Stimulated activated CD4-positive, alpha-beta T cell treated with anti-CD3 and anti-CD28 coated beads, Interleukin-1b, Interleukin-23, amount 100 ng/mL, for 4 hours (primary cell): ENCODE results near the gene ACADM.
"Not testable (repeated sequence)": the region's sequence is repeated elsewhere in the genome, so short reads cannot be mapped to it uniquely, and the experiment has no call there.

Experiments
- DNase-seq, 2 donors: peaks; one replicate each; pipeline ENCODE4 v3.0.0-alpha.2; 2020; ENCODE audit warnings: low read depth in 2 of 2

ACADM gene

GRCh38 chr1:75724472-75725022, at the start of gene ACADM:
TSS of gene ACADM (plus strand) at chr1:75724709. CDS start at chr1:75724788, 79 bp downstream.
- peak; percentile 77 to 88 for DNase-seq

- no peak for DNase-seq
These were observed 47.1 kb upstream of the ACADM start for GRCh38 chr1:75677443-75677842.

DNA sequence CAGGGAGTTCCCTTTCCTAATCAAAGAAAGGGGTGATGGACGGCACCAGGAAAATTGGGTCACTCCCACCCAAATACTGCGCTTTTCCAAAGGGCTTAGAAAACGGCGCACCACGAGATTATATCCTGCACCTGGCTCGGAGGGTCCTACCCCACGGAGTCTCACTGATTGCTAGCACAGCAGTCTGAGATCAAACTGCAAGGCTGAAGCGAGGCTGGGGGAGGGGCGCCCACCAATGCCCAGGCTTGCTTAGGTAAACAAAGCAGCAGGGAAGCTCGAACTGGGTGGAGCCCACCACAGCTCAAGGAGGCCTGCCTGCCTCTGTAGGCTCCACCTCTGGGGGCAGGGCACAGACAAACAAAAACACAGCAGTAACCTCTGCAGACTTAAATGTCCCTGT, 46.5 kb upstream of the ACADM start:
- not testable (repeated sequence) for DNase-seq

DNA sequence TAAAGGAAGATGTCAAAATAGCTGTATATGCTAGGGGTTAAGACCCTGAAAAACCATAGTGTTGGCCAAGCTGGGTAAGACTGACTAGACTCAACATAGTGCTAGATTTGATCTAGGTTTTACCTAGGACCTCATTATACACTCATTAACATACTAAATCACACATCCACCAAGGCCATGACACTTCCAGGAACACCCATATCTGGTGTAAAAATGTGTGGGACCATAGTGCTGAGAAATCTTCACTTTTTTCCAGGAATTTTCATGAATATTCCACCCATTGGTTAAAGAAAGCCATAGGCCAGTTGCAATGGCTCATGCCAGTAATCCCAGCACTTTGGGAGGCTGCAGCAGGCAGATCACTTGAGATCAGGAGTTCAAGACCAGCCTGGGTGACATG, 34.0 kb upstream of the ACADM start:
- no peak for DNase-seq

DNA sequence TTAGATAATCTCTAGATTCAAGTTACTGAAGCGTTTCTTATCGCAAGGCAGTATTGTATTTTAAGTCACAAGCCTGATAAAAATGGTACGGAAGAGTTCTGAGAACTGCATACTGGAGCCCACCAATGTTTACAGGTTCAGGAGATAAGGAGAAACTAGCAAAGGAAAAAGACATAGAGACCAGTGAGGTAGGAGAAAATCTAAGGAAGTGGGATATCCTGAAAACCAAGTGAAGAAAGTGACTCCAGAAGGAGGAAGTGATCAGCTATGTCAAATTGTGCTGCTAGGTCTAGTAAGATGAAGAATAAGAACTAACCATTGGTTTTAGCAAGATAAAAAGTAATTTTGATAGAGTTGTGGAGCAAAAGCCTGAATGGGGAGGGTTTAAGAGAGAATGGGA, 31.0 kb upstream of the ACADM start:
- no peak for DNase-seq

GRCh38 chr1:75696000-75696399, 28.5 kb upstream of the ACADM start:
- no peak for DNase-seq

- DNase-seq, result no peak
These were observed 17.3 kb upstream of the ACADM start for GRCh38 chr1:75707191-75707590.

GRCh38 chr1:75708910-75709309, 15.6 kb upstream of the ACADM start:
- no peak for DNase-seq

GRCh38 chr1:75710832-75711231, 13.7 kb upstream of the ACADM start:
- no peak for DNase-seq

- DNase-seq, result no peak
These were observed 12.7 kb upstream of the ACADM start for GRCh38 chr1:75711846-75712245.

- DNase-seq, result no peak
These were observed 12.2 kb upstream of the ACADM start for GRCh38 chr1:75712306-75712705.

GRCh38 chr1:75719810-75720209, 4.7 kb upstream of the ACADM start:
- no peak for DNase-seq

GRCh38 chr1:75720325-75720724, 4.2 kb upstream of the ACADM start:
- DNase-seq, result no peak

- DNase-seq, result no peak
These were observed 3.7 kb upstream of the ACADM start for GRCh38 chr1:75720820-75721219.

- not testable (repeated sequence) for DNase-seq
These were observed 2.3 kb upstream of the ACADM start for GRCh38 chr1:75722246-75722645.

- DNase-seq, result no peak
These were observed 1.5 kb upstream of the ACADM start for GRCh38 chr1:75722966-75723365.

- DNase-seq, result peak; percentile 53 to 60
These were observed 479 bp upstream of the ACADM start for GRCh38 chr1:75723989-75724471.

DNA sequence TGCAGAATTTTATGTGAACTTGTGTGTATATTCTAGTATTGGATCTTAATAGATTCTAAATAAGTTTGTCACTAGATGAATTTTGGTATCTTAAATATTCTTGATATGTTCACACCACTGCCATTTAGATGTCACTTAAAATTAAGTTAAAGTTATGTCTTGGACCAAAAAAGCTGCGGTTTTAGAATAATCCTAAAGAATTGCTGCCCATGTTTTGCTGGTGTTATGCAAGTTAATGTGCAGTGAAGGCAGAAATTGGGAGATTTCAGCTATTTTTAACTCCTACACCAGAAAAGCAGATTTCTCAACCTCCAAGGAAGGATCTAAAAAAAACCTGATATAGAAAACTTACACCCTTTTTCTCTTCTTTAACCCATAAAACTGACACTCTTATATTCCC, 757 bp downstream of the ACADM start:
- DNase-seq, result no peak

GRCh38 chr1:75725861-75726361, 1.4 kb downstream of the ACADM start:
- DNase-seq, result no peak

DNA sequence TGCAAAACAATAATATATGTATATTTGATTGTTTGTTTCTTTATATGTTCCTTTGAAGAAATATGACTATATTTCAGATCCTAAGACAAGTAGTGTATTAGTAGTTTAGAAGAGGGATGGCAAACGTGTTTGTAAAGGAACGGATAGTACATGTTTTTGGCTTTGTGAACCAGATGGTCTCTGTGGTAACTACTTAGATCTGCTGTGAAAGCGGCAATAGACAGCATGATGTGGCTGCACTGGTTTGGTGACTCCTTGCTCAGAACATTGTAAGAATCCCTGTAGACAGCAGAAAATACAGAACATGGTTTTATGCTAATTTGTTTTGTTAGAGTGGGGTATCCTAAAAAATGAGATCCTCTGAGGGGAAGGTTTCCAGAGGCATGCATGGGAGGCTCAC, 3.1 kb downstream of the ACADM start:
- no peak for DNase-seq

GRCh38 chr1:75730432-75730831, 5.9 kb downstream of the ACADM start:
- no peak for DNase-seq

DNA sequence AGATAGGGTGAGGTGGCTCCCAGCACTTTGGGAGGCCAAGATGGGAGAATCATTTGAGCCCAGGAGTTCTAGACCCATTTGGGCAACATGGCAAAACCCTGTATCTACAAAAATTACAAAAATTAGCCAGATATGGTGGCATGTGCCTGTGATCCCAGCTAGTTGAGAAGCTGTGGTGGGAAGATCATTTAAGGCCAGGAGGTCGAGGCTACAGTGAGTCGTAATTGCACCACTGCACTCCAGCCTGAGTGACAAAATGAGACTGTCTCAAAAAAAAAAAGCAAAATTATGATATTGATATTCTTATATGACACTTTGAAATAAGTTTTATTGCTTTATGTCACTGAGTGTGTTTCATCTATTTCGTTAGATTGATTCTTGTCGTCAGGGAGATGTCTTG, 7.4 kb downstream of the ACADM start:
- no peak for DNase-seq

DNA sequence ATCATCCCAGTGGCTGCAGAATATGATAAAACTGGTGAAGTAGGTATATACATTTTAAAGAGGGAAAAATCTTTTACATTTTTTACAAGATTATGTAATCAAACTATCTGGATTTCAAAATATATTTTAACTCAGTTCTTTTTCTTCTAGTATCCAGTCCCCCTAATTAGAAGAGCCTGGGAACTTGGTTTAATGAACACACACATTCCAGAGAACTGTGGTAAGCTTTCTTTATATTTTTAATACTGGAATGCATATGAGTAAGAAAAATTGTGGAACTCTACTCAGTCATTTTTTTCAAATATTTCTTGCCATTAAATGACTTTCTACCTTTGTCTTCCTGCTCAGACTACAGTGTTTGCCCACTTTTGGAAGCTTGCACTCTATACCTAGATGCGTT, 8.2 kb downstream of the ACADM start:
- DNase-seq, result no peak

GRCh38 chr1:75733661-75734060, 9.2 kb downstream of the ACADM start:
- DNase-seq, result no peak
